HG03354 (cell line): ENCODE results near the gene C2CD3.
"Not testable (repeated sequence)": the region's sequence is repeated elsewhere in the genome, so short reads cannot be mapped to it uniquely, and the experiment has no call there.

ENCODE experiments used
- ATAC-seq: cut with Tn5 transposase; IDR thresholded peaks from one replicate; pipeline ENCODE4 v1.9.1; 2021; ENCODE audit warnings: mild to moderate bottlenecking; ENCODE audit not compliant: unreplicated experiment, poor library complexity, severe bottlenecking

C2CD3 gene

GRCh38 chr11:74169738-74170458 lies 904 bp downstream of the C2CD3 start:
- no peak for ATAC-seq

- ATAC-seq, result no peak
These were observed 2.0 kb downstream of the C2CD3 start for GRCh38 chr11:74168838-74169237.

GRCh38 chr11:74162681-74163467 lies 7.9 kb downstream of the C2CD3 start:
- ATAC-seq, result no peak

- no peak for ATAC-seq
These were observed 11.2 kb downstream of the C2CD3 start for GRCh38 chr11:74159642-74160041.

- no peak for ATAC-seq
These were observed 13.6 kb downstream of the C2CD3 start for GRCh38 chr11:74157169-74157568.

- ATAC-seq, result no peak
These were observed 16.1 kb downstream of the C2CD3 start for GRCh38 chr11:74154620-74155281.

GRCh38 chr11:74153224-74153623 lies 17.6 kb downstream of the C2CD3 start:
- ATAC-seq, result no peak

GRCh38 chr11:74147199-74147929 lies 23.4 kb downstream of the C2CD3 start:
- ATAC-seq, result no peak

- no peak for ATAC-seq
These were observed 26.2 kb downstream of the C2CD3 start for GRCh38 chr11:74144592-74144991.

- ATAC-seq, result no peak
These were observed 28.2 kb downstream of the C2CD3 start for GRCh38 chr11:74142624-74143023.

GRCh38 chr11:74141908-74142307 lies 28.9 kb downstream of the C2CD3 start:
- ATAC-seq, result no peak

- no peak for ATAC-seq
These were observed 29.5 kb downstream of the C2CD3 start for GRCh38 chr11:74141241-74141695.

- not testable (repeated sequence) for ATAC-seq
These were observed 30.8 kb downstream of the C2CD3 start for GRCh38 chr11:74139919-74140431.

GRCh38 chr11:74139151-74139918 lies 31.5 kb downstream of the C2CD3 start:
- ATAC-seq, result no peak

- no peak for ATAC-seq
These were observed 32.2 kb downstream of the C2CD3 start for GRCh38 chr11:74138572-74138971.

GRCh38 chr11:74138021-74138420 lies 32.8 kb downstream of the C2CD3 start:
- ATAC-seq, result no peak

GRCh38 chr11:74135127-74135840 lies 35.5 kb downstream of the C2CD3 start:
- ATAC-seq, result no peak

- no peak for ATAC-seq
These were observed 36.1 kb downstream of the C2CD3 start for GRCh38 chr11:74134661-74135060.
